ENCODE data around the gene PDK3.

PDK3 gene

DNA sequence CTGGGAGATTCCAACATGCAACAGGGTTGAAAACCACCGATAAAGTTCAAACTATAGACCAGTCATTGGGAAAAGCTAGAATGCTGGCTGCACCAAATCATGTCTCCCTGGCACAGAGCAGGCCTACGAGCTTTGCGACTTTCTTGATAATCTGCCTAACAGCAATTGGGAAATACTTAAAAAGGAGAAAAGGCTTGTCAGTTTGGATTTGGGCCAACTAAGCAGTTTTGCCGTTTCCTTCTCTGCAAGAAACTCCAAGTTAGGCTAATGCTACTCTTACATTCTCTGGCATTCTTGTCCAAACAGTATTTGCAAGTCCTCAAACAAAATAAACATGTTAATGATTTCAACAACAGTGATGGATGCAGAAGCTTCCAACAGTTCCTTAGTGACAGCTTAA is 87.9 kb downstream of the PDK3 start:
- DNase-seq (ENCODE audit: low spot score), result no peak

GRCh38 chrX:24561121-24561520 is 96.0 kb downstream of the PDK3 start:
- DNase-seq (ENCODE audit: low spot score), result peak; percentile 8

- no peak for DNase-seq (ENCODE audit: low spot score)
Measured at GRCh38 chrX:24563291-24564010, 98.4 kb downstream of the PDK3 start.

- no peak for DNase-seq (ENCODE audit: low spot score)
Measured at GRCh38 chrX:24566240-24566639, 101.2 kb downstream of the PDK3 start.

GRCh38 chrX:24567169-24567568 is 102.1 kb downstream of the PDK3 start:
- no peak for DNase-seq (ENCODE audit: low spot score)

GRCh38 chrX:24574743-24575142 is 109.7 kb downstream of the PDK3 start:
- DNase-seq (ENCODE audit: low spot score), result no peak

DNA sequence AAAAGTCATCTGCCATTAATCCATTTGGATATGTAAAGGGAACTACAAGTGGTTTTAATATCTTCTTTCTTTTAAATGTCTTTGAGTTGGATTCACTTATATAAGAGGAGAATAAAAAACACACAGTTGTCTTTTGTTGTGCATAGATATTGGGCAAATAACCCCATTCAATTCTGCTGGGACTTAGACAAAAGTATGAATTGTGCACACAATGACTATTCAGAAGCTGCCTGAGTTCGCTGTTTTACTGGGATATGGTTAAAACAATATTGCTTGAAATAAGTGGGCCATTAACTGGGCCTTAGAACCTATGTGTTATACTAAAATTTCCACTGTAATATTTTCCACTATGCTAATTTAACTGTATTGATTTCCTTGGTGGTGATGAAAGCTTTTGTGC is 110.4 kb downstream of the PDK3 start:
- DNase-seq (ENCODE audit: low spot score), result no peak

DNA sequence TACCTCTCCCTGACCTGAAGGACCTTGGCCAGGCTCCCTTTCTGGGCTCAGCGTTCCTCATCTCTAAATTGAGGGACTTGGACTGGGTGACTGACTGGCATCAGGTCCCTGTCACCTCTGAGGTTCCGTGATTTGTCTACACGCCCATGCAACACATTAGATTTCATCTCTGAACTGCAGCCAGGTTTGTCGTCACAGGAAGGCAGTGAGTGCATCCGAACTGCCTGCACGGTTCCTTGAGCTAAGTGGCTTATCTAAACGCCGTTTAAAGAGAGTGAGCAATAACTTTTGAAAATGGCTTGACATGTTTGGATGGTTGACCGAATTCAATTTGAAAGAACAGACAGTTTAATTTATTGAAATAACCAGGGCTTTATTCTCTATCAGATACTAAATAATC is 112.0 kb downstream of the PDK3 start:
- DNase-seq (ENCODE audit: low spot score), result no peak

Measured in GM03348 (cell line).